CD4-positive, alpha-beta T cell treated with Interleukin-6 for 4 hours (primary cell): ENCODE data around the gene PMIS2.
"Not testable (repeated sequence)": the region's sequence is repeated elsewhere in the genome, so short reads cannot be mapped to it uniquely, and the experiment has no call there.

ENCODE experiments used
- DNase-seq: peaks from one replicate; pipeline ENCODE4 v3.0.0-alpha.2; 2020; ENCODE audit warnings: mixed read lengths

Gene PMIS2

DNA sequence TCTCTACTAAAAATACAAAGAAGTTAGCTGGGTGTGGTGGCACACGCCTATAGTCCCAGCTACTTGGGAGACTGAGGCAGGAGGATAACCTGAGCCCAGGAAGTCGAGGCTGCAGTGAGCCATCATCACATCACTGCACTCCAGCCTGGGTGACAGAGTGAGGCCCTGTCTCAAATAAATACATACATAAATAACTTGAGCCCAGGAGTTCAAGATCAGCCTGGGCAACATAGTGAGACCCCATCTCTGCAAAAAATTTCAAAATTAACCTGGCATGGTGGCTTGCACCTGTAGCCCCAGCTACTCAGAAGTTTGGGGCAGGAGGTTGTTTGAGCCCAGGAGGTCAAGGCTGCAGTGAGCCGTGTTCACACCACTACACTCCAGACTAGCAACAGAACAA lies 9.1 kb downstream of the PMIS2 start:
- not testable (repeated sequence) for DNase-seq

DNA sequence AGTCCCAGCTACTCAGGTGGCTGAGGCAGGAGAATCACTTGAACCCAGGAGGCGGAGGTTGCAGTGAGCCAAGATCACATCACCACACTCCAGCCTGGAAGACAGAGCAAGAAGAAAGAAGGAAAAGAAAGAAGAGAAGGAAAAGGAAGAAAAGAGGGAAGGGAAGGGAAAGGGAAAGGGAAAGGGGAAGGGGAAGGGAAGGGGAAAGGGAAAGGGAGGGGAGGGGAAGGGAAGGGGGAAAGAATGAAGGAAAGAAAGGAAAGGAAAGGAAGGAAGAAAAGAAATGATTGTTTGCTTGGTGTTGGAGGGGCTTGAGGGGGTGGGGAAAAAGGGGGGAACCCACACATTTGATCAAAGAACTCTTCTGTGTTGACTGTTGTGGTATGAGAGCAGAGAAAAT lies 10.0 kb downstream of the PMIS2 start:
- no peak for DNase-seq

DNA sequence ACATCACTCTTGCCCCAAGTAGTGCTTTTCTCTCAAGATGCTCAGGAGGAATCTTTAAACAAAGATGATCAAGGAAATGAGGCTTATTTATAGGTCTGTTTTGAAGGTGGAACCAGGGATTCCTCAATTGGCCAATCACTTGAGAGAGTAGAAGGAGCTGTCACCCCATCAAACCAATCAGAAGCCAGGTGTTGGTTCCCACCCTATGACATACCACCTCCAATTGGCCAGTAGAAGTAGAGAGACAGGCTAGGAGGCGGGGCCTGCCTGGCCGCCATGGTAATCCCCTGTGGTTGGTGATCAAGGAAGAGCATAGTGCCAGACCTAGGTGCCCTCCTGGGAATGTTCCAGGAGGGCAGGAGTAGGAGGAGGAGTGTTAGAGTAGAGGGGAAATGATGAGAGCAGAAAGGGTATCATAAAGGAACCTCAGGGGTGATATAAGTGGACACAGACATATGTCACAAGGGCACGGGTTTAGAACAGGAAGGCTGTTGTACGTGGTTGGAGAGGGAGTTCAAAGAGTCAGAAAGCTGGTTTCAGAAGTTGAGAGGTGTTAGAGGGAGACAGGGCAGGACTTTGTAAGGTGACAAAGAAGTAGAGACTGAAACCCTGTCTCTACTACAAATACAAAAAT lies 10.5 kb downstream of the PMIS2 start:
- DNase-seq, result no peak

DNA sequence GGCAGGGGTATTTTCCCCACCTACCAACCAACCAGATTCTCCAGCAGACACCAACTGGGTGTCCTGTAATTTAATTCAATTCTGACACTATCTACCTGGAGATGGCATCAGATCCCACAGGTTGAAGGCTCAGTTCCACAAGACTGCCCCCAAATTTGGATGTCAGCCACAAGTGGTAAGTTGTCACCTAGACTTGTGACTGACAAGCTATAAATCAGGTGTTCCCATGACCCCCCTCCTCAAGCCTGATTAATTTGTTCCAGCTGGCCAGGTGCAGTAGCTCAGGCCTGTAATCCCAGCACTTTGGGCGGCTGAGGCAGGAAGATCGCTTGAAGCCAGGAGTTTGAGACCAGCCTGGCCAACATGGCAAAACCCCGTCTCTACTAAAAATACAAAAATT lies 16.0 kb downstream of the PMIS2 start:
- DNase-seq, result no peak

DNA sequence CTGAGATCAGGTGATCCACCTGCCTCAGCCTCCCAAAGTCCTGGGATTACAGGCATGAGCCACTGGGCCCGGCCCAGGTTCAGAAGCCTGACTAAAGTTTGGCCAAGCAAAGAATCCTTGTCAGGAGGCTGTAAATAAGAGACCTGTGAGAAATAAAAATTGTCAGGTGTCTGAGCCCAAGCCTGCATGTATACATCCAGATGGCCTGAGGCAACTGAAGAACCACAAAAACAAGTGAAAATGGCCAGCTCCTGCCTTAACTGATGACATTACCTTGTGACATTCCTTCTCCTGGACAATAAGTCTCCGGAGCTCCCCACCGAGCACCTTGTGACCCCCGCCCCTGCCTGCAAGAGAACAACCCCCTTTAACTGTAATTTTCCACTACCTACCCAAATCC lies 18.5 kb downstream of the PMIS2 start:
- DNase-seq, result not testable (repeated sequence)

DNA sequence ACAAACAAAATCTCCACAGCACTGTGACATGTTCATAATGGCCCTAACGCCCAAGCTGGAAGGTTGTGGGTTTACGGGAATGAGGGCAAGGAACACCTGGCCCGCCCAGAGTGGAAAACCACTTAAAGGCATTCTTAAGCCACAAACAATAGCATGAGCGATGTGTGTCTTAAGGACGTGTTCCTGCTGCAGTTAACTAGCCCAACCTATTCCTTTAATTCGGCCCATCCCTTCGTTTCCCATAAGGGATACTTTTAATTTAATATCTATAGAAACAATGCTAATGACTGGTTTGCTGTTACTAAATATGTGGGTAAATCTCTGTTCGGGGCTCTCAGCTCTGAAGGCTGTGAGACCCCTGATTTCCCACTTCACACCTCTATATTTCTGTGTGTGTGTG lies 21.2 kb downstream of the PMIS2 start:
- DNase-seq, result not testable (repeated sequence)

DNA sequence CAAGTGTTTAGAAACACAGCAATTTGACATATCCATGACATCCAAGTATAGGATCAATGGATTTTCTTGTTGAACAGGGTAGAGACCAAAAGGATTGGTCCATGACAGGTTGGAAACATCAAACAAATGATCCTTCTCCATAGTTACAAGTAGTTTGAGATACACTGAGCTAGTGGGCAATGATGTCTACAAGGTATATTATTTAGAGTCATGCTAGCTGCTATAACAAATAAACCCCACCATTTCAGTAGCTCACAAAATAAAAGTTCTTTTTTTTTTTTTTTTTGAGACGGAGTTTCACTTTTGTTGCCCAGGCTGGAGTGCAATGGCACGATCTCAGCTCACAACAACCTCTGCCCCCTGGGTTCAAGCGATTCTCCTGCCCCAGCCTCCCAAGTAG lies 21.7 kb downstream of the PMIS2 start:
- DNase-seq, result no peak

DNA sequence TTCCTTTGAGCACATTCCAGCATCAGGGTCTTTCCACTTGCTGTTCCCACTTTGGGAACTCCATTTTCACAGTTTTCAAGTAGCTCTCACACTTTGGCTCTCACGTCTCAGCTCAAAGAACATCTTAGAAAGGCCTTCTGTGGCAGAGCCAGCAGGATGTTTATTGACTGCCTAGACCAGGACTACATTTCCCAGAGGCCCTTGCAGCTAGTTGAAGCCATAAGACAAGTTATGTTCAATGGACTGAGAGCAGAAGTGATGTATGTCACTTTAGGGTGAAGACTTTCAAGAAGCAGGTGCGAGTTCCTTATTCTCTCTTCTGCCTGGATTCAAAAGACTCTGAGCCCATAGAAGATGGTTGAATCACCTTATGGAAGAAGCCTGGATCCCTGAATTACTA lies 22.3 kb downstream of the PMIS2 start:
- DNase-seq, result no peak

DNA sequence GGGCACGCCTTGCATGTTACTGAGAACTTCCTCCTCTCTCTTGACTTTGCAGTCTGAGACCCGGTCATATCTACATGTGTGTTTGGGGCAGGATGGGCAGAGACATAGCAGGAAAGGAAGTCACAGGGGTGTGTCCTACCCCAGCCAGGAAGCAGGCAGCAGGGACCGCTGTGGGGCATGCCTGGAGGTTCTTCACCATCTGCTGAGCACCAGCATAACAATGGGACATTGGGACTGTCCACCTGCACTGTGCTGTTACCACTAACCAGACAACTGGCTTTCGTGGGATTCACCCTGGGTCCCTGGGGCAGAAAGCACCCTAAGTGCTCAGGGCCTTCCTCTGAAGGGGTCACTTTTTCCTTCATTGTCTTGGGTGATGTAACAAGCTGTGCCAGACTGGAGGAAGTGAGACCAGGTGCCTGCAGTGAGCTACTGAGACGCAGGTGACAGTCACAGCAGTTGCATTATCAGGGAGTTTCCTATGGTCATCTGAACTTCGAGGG lies 23.9 kb downstream of the PMIS2 start:
- DNase-seq, result peak; percentile 53

DNA sequence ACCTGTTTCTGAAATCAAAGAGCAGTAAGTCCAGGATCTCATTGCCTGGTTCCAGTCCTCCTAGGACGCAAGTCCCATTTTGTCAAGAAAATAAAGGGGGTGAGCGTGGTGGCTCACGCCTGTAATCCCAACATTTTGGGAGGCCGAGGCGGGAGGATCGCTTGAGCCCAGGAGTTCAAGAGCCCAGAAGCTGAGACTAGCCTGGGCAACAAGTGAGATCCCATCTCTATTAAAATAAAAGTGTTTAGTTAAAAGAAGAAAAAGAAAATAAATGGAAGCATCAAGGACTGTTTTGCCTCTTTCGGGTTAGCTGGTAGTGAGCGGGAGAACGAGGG lies 26.2 kb downstream of the PMIS2 start:
- no peak for DNase-seq

DNA sequence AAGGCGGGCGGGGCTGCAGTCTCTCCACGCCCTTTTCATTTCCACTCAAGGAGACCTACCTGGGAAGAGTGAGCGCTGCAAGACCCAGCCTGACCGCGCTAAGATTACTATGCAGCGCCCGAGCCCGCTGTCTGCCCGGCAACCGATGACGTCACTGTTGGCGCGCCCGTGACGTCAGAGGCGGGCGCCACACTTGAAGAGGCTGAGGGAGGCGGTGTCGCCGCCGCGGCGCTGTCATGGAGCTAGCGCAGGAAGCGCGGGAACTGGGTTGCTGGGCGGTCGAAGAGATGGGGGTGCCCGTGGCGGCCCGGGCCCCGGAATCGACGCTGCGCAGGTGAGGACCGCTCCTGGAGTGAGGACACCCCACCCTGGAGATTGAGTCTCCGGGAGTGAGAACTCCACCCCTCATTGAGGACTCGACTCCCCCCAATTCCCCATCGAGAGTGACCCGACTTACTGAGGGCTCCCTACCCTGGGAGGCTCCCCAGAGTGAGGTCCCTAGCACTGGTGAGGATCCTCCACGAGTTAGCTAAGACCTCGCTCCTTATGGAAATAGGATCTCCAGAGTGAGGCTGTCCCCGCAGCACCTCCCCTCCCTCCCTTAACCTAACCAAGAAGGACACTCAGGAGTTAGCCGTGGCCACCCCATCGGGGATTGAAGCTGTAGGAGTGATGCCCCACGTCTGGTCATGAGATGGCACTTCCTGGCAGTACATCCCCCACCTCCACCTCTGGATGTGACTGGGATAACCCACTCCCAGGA lies 26.8 kb downstream of the PMIS2 start, which contains the start of gene HAUS5:
Gene HAUS5, plus strand, starts transcription at position 177 of the 763 bp plus-strand sequence. Its CDS starts 60 bp downstream, at position 237.
- DNase-seq, result peak; percentile 94

DNA sequence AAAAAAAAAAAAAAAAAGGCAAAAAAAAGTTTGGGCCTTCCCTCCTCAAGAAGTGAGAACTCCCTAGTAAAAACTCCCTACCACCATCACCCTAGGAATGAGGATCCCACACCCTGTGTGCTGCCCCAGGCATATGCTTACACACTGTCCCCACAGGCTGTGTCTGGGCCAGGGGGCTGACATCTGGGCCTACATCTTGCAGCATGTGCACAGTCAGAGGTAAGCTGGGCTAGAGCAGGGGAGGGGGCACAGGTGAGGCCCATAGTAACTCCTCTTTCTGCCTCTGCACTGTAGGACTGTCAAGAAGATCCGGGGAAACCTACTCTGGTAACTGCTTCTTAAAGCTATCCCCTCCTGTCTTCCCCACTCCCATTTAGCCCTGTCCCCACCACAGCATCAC lies 27.6 kb downstream of the PMIS2 start:
- DNase-seq, result no peak

DNA sequence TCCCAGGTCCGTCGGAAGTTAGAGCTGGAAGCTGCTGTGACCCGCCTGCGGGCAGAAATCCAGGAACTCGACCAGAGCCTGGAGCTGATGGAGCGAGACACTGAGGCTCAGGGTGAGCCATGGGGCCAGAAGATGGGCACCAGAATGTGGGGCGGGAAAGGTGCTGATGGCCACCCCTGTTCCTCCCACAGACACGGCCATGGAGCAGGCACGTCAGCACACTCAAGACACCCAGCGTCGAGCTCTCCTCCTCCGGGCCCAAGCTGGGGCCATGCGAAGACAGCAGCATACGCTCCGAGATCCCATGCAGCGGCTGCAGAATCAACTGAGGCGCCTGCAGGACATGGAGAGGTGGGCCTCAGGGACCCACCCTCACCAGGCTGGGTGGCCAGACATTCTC lies 29.1 kb downstream of the PMIS2 start:
- DNase-seq, result no peak

DNA sequence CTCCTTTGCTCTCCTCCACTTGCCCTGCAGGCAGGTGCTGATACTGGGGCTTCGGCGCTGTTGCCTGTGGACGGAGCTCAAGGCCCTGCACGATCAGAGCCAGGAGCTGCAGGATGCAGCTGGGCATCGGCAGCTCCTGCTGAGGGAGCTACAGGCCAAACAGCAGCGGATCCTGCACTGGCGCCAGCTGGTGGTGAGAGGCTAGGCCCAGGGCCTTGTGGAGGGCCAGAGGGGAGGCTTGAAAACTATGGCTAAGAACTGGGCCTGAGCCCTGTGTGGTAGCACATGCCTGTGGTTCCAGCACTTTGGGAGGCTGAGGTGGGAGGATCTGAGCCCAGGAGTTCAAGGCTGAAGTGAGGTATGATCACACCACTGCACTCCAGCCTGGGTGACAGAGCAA lies 32.9 kb downstream of the PMIS2 start:
- DNase-seq, result no peak

DNA sequence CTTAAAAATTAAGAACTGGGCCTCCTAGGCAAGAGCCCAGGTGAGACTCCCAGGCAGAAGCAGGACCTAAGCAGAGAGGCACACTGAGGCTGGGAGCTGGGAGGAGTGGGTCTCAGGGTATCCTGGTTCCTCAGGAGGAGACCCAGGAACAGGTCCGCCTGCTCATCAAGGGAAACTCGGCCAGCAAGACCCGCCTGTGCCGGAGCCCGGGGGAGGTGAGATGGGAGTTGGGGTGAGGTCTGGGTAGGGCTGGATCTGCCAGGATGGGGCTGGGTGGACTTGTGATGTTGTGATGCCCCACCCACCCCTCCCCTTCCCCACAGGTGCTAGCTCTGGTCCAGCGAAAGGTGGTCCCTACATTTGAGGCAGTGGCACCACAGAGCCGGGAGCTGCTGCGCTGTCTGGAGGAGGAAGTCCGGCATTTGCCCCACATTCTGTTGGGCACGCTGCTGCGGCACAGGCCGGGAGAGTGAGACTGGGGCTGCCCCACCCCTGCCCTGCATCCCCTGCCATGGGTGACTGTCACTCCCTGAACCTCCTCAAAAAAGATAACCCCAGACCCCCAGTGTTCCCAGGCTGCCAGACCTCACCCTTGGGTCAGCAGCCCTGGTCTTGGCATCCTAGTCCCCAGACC lies 33.4 kb downstream of the PMIS2 start:
- no peak for DNase-seq

DNA sequence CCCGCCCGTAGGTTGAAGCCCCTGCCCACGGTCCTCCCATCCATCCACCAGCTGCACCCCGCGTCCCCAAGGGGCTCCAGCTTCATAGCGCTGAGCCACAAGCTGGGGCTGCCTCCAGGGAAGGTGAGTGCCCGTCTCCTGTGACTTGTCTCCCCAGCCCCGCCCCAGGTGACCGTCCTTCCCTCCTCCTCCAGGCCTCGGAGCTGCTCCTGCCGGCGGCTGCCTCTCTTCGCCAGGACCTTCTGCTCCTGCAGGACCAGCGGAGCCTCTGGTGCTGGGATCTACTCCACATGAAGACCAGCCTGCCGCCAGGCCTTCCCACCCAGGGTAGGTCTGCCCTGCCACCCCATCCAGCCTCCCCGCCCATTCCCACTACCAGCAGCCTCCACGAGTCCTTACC lies 34.0 kb downstream of the PMIS2 start:
- DNase-seq, result no peak

DNA sequence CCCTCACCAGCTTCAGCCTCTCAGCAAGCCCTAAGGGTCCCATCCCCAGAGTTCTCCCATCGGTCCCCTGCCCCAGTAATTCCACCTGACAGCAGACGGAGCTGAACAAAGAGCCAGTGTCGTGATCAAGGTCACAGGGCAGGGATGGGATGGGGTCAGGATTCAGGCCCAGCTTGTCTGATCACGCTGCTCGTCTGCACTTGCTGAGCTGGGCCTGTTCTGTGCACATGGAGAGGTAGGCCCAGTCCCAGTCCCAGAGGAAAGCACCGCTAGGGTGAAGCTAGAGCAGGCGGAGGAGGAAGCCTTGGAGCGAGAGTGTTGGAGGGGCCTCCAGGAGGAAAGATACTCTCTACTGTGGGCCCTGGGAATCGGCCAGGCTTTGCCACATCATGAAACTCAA lies 35.7 kb downstream of the PMIS2 start:
- no peak for DNase-seq

DNA sequence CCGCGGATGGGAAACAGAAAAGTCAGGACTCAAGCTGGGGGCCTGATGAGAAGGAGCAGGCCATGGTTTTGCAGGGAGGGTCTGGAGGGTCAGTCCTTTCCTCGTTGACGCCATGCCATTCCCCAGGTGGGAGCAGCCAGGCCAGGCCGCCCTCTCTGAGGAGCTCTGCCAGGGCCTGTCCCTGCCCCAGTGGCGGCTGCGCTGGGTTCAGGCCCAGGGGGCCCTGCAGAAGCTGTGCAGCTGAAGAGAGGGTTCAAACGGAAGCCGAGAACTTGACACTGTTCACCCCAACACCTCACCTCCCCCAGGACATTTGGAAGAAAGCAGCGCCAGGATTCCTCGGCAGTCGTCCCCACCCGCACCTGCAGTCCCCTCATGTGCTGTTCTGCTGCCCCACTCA lies 36.8 kb downstream of the PMIS2 start:
- no peak for DNase-seq

DNA sequence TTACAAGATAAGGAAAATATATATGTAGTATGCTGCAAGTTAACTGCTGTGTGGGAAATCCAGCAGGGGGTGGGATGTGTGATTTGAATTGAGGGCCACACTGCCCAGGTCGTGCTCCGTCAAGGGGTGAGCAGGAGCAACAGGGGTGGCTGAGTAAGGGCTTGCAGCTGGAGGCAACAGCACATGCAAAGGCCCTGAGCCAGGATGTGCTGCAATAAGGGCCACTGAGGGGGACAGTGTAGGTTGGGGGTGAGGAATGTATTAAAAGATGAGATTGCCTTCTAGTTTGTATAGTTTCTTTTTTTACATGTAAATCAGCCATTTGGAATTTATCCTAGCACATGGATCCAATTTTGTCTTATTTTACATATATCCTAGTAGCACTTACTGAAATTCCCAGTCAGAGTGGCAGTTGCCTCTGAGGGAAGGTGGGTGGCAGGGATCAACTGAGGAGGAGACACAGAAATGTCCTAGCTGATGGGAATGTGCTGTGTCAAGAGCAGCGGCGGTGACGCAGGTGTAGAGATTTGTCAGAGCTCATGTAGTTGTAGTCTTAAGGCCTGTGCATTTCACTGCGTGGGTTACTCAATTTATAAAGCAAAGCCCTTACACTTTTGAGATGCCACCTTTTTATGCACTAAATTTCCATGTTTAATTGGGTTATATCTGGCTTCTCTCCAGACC lies 37.5 kb downstream of the PMIS2 start:
- no peak for DNase-seq

DNA sequence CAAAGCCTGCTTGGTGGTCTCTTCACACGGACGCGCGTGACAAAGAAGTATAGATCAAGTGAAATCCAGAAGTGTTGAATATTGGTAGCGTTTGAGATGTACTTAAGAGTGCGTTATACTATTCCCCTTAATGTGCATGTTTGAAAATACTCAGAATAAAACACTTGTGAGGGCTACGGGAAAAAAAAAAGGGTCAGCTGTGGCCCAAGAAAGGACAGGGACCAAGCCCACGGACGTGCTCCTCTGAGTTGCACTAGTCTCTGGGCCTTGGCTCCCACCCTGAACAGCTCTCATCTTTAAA lies 42.2 kb downstream of the PMIS2 start:
- DNase-seq, result no peak

DNA sequence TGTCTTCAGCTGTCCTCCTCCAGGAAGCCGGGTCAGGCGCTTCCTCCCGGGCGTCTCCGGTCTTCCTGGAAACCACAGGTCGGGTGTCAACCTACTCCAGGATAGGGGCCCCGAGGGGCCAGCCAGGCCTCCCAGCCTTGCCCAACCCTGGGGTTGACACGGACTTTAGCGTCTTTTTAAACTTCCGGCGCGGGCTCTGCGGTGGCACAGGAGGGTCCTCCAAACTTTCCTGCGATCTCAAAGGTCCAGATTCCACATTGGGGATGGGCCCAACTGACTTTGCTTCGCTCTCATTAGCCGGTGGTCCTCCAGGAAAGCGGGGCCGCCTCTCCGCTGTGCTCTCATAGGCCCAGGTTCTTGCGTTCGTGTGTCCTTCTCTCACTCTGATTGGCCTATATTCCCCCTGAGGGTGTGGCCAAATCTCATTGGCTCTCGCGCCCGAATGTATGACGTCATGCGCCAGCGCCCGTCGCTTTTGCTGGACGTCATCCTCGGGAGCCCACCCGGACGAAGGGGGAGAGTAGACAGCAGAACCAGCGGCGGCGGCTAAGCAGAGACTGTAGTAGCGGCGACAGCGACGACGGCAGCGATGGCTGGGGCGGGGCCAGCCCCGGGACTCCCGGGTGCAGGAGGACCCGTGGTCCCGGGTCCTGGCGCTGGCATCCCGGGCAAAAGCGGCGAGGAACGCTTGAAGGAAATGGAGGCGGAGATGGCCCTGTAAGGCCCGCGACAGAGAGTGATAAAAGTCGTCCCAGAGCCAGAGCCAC lies 42.8 kb downstream of the PMIS2 start, which contains the start of gene RBM42:
Gene RBM42, plus strand, starts transcription at position 472 of the 767 bp plus-strand sequence. Its CDS starts 118 bp downstream, at position 590.
- peak; percentile 95 for DNase-seq

DNA sequence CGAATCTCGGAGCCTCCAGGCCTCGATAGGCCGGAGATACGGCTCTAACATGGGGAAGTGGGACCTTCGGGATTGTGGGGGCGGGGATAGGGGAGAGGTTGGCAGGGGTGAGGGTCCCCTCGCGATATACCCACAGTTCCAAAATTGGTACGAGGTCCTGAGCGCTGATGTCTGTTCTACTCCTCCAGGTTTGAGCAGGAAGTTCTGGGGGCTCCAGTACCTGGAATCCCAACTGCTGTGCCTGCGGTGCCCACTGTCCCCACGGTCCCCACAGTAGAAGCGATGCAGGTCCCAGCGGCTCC lies 43.3 kb downstream of the PMIS2 start:
- DNase-seq, result no peak
